Measurements from ENCODE around the gene KCND1. TPM values are rescaled to one million over a fixed set of nuclear protein-coding genes. Genes with fewer than 3 reads are reported as not detected.

The KCND1 gene
- total RNA-seq, 4 donors from 2014 or later: 0.78 to 2.7 (median 1.7) TPM

DNA sequence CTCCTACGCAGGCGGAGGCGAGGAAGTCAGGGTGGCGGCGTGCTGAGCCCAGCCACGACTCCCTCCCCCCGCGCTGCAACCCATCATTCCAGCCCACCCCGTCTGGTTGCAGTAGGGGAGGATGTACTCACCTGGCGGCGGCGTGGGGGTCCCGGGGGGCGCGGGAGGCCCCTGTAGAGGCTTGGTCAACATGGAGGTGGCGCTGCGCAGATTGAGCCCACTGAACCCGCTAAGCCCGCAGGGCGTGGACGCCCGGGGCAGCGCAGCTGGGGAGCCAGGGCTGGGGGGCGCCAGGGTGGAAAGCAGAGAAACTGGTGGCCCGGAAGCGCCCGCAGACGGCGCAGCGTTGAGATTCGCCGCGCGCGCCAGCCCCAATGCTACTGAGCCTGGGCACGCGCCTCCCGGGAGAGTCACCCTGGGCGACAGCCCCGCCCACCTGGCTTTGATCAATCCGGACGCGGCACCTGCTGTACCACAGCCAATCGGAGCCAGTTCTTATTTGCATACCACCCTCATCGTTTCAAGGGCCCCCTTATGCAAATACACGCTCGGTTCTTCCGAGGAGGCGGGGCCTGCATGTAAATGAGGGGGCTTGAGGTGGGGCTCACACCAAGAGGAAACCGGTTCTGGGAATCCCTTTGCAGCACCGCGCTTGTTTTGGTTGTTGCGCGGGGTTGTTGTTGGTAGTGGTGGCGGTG is 52.9 kb downstream of the KCND1 start, which contains the start of gene PIM2:
Gene PIM2, minus strand, starts transcription at position 382 of the 698 bp plus-strand sequence. Its CDS starts 190 bp downstream, at position 192.
- no peaks in the 10 kb centered on the region for H3K27me3 ChIP-seq
- H3K4me3 ChIP-seq: peak within 1 kb of the TSS; percentile 64
- TF ChIP-seq, protein P1, sequence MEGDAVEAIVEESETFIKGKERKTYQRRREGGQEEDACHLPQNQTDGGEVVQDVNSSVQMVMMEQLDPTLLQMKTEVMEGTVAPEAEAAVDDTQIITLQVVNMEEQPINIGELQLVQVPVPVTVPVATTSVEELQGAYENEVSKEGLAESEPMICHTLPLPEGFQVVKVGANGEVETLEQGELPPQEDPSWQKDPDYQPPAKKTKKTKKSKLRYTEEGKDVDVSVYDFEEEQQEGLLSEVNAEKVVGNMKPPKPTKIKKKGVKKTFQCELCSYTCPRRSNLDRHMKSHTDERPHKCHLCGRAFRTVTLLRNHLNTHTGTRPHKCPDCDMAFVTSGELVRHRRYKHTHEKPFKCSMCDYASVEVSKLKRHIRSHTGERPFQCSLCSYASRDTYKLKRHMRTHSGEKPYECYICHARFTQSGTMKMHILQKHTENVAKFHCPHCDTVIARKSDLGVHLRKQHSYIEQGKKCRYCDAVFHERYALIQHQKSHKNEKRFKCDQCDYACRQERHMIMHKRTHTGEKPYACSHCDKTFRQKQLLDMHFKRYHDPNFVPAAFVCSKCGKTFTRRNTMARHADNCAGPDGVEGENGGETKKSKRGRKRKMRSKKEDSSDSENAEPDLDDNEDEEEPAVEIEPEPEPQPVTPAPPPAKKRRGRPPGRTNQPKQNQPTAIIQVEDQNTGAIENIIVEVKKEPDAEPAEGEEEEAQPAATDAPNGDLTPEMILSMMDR (IDR thresholded peaks at IDR 0.05): no peak
- TF ChIP-seq POLR2A (IDR thresholded peaks at IDR 0.05) (peak; percentile 79 to 80), EP300 (IDR thresholded peaks at IDR 0.05) (no peak), POLR2AphosphoS5 (IDR thresholded peaks at IDR 0.05) (peak; percentile 83)
- WGBS, 2 donors (ENCODE audit: low coverage in 1 of 2): 33% methylated on average over 6 of the region's 55 CpGs; no CpG with 5 or more reads in 1 of the 2 donors
- H3K27ac ChIP-seq: peak within 1 kb of the TSS; percentile 79 to 88 (median 86)
- H3K4me1 ChIP-seq: peaks cover 0 to 30% (median 7%) of the 10 kb centered on the region in 3 donors
- H3K36me3 ChIP-seq: peaks cover 0 to 33% of the 10 kb centered on the region in 2 donors
- H3K9me3 ChIP-seq: no peaks in the 10 kb centered on the region
- peak; percentile 91 for ATAC-seq

DNA sequence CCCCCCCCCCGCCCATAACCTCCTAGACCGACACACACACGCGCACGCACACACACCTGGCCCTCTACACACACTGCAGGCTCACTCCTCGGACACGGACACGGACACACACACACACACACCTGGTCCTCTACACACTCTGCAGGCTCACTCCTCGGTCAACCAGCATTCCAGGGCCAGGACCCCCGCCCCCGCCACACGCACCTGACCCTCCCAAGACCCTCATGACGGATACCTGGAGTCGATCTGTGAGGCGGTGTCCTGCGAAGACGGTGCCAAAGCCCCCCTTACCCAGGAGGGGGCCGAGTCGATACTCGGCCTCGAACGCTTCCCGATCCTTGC is 53.4 kb downstream of the KCND1 start:
- H3K4me3 ChIP-seq: peak overlapping the region; percentile 64
- H3K27ac ChIP-seq: peak overlapping the region; percentile 79 to 88 (median 86)
- no peaks in the 10 kb centered on the region for H3K9me3 ChIP-seq
- no peaks in the 10 kb centered on the region for H3K27me3 ChIP-seq
- WGBS, 2 donors (ENCODE audit: low coverage in 1 of 2): no CpG with 5 or more reads among the region's 23 CpGs
- H3K36me3 ChIP-seq: peaks cover 0 to 33% of the 10 kb centered on the region in 2 donors
- TF ChIP-seq POLR2A (IDR thresholded peaks at IDR 0.05): no peak
- TF ChIP-seq POLR2AphosphoS5 (IDR thresholded peaks at IDR 0.05): no peak
- TF ChIP-seq, protein P1 (IDR thresholded peaks at IDR 0.05): no peak
- no peak for TF ChIP-seq EP300 (IDR thresholded peaks at IDR 0.05)
- peaks cover 0 to 30% (median 7%) of the 10 kb centered on the region in 3 donors for H3K4me1 ChIP-seq
- no peak for ATAC-seq

DNA sequence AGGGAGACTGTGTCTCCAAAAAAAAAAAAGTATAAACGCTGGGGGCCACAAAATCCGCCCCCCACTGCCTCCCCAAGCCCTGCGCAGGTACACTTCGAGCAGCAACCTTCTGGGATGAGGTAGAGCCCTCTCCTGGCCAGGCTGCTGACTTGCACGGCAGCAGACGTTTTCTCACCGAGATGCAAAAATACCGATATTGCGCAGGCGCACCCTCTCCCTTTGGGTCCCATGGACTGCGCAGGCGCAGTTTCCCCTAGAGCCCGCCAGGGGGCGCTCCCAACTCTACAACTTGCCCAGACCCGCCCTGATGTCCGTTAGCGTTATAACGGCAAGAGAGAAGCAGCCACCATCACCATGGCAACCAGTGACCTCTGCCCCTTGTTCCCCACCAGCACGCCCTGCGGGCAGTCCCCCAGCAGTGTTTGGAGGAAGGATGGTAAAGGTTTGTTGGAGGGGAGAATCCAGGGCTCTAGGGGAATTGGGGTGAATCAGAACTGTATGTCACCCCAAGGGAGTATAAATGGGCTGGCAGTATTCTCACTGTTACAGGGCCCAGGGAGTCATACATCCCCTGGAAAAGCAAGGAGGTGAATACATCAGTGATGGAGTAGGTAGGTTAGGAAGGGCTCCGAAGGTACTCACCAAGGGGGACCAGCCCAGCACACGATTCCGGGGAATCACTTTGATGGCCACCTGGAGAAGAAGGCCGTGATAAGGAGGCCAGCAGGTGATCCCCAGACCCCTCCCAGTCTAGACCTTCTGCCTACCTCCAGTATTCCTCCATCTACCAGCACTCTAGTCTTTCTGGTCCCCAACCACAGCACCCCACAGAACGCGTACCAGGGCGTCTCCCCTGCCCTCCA is 54.3 kb downstream of the KCND1 start:
- WGBS, 2 donors (ENCODE audit: low coverage in 1 of 2): 42 to 95% methylated on average over 3 to 18 of the region's 27 CpGs
- Histone ChIP-seq H3K27me3 (no peaks in the 10 kb centered on the region), H3K27ac (peak overlapping the region; percentile 56 to 88 (median 86)), H3K4me3 (peak overlapping the region in 1 of 2 donors; percentile 64), H3K4me1 (peaks cover 0 to 34% (median 7%) of the 10 kb centered on the region in 3 donors), H3K36me3 (peaks cover 0 to 24% of the 10 kb centered on the region in 2 donors), H3K9me3 (no peaks in the 10 kb centered on the region)
- TF ChIP-seq, protein P1 (IDR thresholded peaks at IDR 0.05): peak; percentile 89 to 93 (median 91)
- no peak for TF ChIP-seq POLR2A (IDR thresholded peaks at IDR 0.05)
- peak; percentile 74 for ATAC-seq

DNA sequence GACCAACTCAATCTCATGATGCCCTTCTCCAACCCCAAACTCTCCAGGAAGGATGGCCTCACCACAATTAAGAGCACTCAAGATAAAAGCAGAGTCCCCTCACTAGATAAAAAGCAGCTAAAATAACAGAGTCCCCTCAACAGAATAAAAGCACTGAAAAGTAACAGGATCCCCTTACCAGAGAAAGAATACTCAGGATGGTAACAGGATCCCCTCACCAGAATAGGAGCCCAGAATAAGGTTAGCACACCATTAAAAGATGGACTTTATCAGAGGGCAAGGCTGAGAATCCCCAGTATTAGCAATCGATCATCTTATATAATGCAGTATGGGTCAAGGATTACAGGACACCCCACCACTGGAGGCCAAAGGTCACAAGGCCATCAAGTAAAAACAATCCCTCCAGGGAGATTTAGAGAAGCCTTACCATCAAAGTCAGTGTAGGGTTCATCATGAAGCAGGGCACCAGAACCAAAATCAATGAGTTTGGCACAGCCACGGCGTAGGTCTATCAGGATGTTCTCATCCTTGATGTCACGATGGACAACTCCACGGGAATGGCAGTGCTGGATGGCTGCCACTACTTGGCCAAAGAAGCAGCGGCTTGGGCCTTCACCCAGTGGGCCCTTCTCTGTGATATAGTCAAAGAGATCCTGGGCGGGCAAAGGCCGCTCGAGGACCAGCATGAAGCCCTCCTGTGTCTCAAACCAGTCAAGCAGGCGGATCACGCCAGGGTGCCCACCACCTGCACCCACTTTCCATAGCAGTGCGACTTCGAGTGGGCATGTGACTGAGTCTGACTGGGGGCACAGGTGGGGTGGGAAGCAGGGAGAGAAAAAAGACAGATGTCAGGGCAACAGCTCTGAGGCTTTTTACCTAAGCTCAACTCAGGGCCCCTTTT is 56.8 kb downstream of the KCND1 start:
- TF ChIP-seq EP300 (IDR thresholded peaks at IDR 0.05): no peak
- no peak for TF ChIP-seq POLR2AphosphoS5 (IDR thresholded peaks at IDR 0.05)
- TF ChIP-seq, protein P1 (IDR thresholded peaks at IDR 0.05): no peak
- no peak for TF ChIP-seq POLR2A (IDR thresholded peaks at IDR 0.05)
- no peak overlapping the region for H3K4me3 ChIP-seq
- 100% methylated on average over 1 to 4 of the region's 13 CpGs for WGBS, 2 donors (ENCODE audit: low coverage in 1 of 2)

More for the DNA sequence above, 56.8 kb downstream of the KCND1 start:
- Histone ChIP-seq H3K27me3 (no peaks in the 10 kb centered on the region), H3K9me3 (no peaks in the 10 kb centered on the region), H3K36me3 (peaks cover 0 to 19% of the 10 kb centered on the region in 2 donors), H3K27ac (no peak overlapping the region), H3K4me1 (peaks cover 0 to 46% (median 7%) of the 10 kb centered on the region in 3 donors)
- ATAC-seq: no peak

Data from gastroesophageal sphincter (tissue), 4 donors.